ENCODE results near the gene ABCA9.

ABCA9 gene

GRCh38 chr17:69058165-69058564 is 2.6 kb downstream of the ABCA9 start:
- DNase-seq (ENCODE audit: low read depth): no peak
- H3K4me3 ChIP-seq (ENCODE audit: low read depth, low read length): no peak overlapping the region

DNA sequence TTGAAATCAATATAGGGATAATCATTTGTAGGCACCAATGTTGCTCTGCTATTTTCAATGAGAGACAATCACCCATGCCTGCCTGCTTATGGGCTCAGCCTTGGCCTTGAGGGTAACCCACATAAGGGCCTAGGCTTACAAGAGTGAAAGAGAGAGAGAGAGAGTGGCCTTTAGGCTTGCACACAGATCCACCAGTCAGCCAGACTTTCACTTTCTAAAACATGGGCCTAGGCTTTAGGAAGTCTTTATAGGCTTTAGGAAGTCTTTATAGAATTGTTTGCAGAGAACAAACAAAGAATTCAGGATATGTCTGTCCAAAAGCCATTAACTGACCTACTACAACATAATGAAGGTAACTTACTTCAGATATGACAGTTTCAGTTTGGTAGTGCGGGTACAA is 3.4 kb downstream of the ABCA9 start:
- H3K4me3 ChIP-seq (ENCODE audit: low read depth, low read length): no peak overlapping the region
- TF ChIP-seq, protein P1, sequence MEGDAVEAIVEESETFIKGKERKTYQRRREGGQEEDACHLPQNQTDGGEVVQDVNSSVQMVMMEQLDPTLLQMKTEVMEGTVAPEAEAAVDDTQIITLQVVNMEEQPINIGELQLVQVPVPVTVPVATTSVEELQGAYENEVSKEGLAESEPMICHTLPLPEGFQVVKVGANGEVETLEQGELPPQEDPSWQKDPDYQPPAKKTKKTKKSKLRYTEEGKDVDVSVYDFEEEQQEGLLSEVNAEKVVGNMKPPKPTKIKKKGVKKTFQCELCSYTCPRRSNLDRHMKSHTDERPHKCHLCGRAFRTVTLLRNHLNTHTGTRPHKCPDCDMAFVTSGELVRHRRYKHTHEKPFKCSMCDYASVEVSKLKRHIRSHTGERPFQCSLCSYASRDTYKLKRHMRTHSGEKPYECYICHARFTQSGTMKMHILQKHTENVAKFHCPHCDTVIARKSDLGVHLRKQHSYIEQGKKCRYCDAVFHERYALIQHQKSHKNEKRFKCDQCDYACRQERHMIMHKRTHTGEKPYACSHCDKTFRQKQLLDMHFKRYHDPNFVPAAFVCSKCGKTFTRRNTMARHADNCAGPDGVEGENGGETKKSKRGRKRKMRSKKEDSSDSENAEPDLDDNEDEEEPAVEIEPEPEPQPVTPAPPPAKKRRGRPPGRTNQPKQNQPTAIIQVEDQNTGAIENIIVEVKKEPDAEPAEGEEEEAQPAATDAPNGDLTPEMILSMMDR (IDR thresholded peaks at IDR 0.05; ENCODE audit: control insufficient read depth, extremely low read depth, insufficient read depth): no peak
- no peak for DNase-seq (ENCODE audit: low read depth)

More at GRCh38 chr17:69058165-69058564, 2.6 kb downstream of the ABCA9 start:
- TF ChIP-seq, protein P1 (IDR thresholded peaks at IDR 0.05; ENCODE audit: control insufficient read depth, extremely low read depth, insufficient read depth): no peak

DNA sequence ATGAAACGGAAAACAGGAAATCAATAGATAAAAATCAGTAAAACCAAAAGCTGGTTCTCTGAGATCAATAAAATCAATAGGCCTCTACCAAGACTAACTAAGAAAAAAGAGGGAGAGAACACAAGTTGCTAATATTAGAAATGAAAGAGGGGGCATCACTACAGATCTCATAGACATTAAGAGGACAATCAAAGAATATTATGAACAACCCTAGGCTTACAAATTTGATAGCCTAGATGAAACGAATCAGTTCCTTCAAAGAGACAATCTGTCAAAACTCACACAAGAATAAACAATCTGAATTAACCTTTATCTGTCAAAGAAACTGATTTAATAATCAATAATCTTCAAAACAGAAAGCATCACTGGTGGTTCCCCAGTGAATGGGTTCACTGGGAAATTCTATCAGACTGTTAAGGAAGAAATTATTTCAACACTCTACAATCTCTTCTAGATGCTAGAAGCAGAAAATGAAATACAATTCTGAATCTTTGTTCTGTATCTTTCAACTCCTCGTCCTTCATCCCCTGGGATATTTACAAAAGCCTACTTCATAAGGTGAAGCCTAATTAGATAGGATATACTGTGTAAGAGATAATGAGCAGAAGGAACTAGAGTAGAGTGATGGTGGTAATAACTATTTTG is 4.4 kb downstream of the ABCA9 start:
- no peak for DNase-seq (ENCODE audit: low read depth)
- H3K4me3 ChIP-seq (ENCODE audit: low read depth, low read length): no peak overlapping the region
- TF ChIP-seq, protein P1 (IDR thresholded peaks at IDR 0.05; ENCODE audit: control insufficient read depth, extremely low read depth, insufficient read depth): no peak

DNA sequence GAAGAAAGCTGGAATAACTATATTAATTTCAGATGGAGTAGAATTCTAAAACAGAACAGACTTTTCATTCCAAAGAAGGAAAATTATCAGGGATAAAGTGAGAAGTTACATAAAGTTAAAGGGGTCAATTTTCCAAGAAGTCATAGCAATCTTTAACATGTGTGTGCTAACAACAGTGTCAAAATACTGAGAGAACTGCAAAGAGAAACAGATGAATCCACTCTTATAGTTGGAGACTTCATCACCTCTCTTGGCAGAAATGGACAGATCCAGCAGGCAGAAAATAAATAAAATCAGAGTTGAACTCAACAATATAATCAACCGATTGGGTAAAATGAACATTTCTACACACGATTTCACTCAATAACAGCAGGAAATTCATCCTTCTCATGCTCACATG is 5.4 kb downstream of the ABCA9 start:
- H3K4me3 ChIP-seq (ENCODE audit: low read depth, low read length): no peak overlapping the region
- no peak for DNase-seq (ENCODE audit: low read depth)
- TF ChIP-seq, protein P1 (IDR thresholded peaks at IDR 0.05; ENCODE audit: control insufficient read depth, extremely low read depth, insufficient read depth): no peak

DNA sequence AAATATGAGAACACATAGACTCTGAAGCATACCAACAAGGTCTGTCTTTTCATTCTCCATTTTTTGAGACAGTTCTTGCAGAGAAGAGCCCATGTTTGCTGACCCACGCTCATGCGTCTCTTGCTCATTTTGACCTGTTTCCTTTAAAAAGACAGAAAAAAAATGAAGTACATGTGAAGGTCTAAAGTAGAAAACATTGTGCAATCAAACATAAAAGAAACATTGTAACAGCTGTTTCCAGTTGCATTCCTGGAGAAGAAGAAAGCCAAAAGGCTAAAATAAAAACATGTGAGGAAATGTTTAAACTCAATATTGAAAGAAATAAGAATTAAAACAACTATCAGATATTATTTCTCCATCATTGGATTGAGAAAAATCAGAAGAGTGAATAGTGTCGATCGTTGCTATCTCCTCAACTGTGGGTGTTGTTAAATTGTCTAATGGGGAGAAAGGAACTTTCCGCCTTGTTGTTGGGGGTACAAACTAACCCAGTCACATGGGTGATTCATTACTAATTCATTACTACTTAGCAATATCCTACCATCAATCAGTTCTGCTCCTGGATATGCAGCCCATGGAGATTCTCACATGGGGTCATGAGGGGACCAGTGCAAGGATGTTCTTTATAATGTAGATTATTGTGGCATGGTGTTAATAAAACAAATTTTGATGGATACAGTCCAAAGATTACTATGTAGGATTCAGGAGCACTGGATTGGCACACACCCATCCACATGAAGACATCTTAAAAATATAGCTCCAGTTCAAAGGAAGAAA is 9.5 kb downstream of the ABCA9 start:
- TF ChIP-seq, protein P1 (IDR thresholded peaks at IDR 0.05; ENCODE audit: control insufficient read depth, extremely low read depth, insufficient read depth): no peak
- DNase-seq (ENCODE audit: low read depth): no peak
- H3K4me3 ChIP-seq (ENCODE audit: low read depth, low read length): no peak overlapping the region

DNA sequence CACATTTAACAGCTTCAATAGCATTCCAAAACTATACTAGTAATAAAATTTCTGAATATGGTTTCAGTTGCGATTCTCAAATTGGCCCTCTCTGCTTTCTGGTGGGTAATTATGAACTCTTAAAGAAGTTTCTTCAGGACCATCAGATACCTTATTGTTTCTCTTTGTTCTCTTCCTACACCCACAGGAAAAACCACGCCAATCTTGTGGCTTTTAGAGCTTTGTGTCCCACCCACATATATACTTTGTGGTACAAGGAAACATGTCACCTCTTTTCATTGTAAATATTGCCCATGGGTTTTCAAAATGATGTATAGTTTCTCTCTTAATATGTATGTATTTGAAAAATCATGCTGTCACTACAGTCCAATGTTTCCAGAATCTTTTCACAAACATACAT is 12.1 kb downstream of the ABCA9 start:
- no peak for DNase-seq (ENCODE audit: low read depth)
- H3K4me3 ChIP-seq (ENCODE audit: low read depth, low read length): no peak overlapping the region
- TF ChIP-seq, protein P1 (IDR thresholded peaks at IDR 0.05; ENCODE audit: control insufficient read depth, extremely low read depth, insufficient read depth): no peak
